NB4 (cell line): ENCODE results near the gene DCUN1D1.
A peak's percentile ranks its signal among the peaks of the same experiment; 100 is the strongest.

Experiments used
- DNase-seq: peaks from one replicate; pipeline ENCODE4 v3.0.0; 2010; ENCODE audit warnings: low read depth
- H3K4me3 ChIP-seq: one replicate; pipeline ENCODE4 v1.5.1; 2011; ENCODE audit warnings: mild to moderate bottlenecking, low read depth, low read length, moderate library complexity
- CTCF ChIP-seq: IDR thresholded peaks from one replicate; pipeline ENCODE4 v1.5.1; 2012; ENCODE audit warnings: low read depth, low read length
- MAX ChIP-seq: IDR thresholded peaks from 2 replicates; pipeline ENCODE4 v1.6.1; 2011; ENCODE audit warnings: low read depth, low read length
- MYC ChIP-seq: IDR thresholded peaks from 2 replicates; pipeline ENCODE4 v1.6.1; 2011; ENCODE audit warnings: low read depth, low read length
- POLR2A ChIP-seq: IDR thresholded peaks from 2 replicates; pipeline ENCODE4 v1.6.1; 2011; ENCODE audit warnings: mild to moderate bottlenecking; ENCODE audit not compliant: insufficient read length; ENCODE audit errors: extremely low read depth

DCUN1D1 gene

GRCh38 chr3:182910936-182911781 lies 69.2 kb downstream of the DCUN1D1 start:
- no peak for DNase-seq
- TF ChIP-seq CTCF (no peak), MAX (no peak), MYC (no peak), POLR2A (no peak)

GRCh38 chr3:182909318-182910040 lies 70.9 kb downstream of the DCUN1D1 start:
- DNase-seq: peak; percentile 19
- TF ChIP-seq MAX (no peak), CTCF (peak; percentile 28), POLR2A (no peak)
- H3K4me3 ChIP-seq: no peak overlapping the region

More at GRCh38 chr3:182910936-182911781, 69.2 kb downstream of the DCUN1D1 start:
- H3K4me3 ChIP-seq: no peak overlapping the region

- H3K4me3 ChIP-seq: no peak overlapping the region
- TF ChIP-seq MAX (no peak), CTCF (no peak), MYC (no peak), POLR2A (no peak)
- no peak for DNase-seq
Measured at GRCh38 chr3:182908471-182908870, 71.9 kb downstream of the DCUN1D1 start.

- no peak overlapping the region for H3K4me3 ChIP-seq
- no peak for DNase-seq
- no peak for TF ChIP-seq CTCF
Measured at GRCh38 chr3:182906036-182906435, 74.3 kb downstream of the DCUN1D1 start.

GRCh38 chr3:182905623-182906022 lies 74.7 kb downstream of the DCUN1D1 start:
- H3K4me3 ChIP-seq: no peak overlapping the region
- no peak for TF ChIP-seq POLR2A
- TF ChIP-seq MAX: no peak
- no peak for TF ChIP-seq MYC
- TF ChIP-seq CTCF: no peak
- DNase-seq: no peak
